HG03354 (cell line): ENCODE measurements around the gene FOXA3.
"Not testable (repeated sequence)": the region's sequence is repeated elsewhere in the genome, so short reads cannot be mapped to it uniquely, and the experiment has no call there.

Source experiments
- ATAC-seq: cut with Tn5 transposase; IDR thresholded peaks from one replicate; pipeline ENCODE4 v1.9.1; 2021; ENCODE audit warnings: mild to moderate bottlenecking; ENCODE audit not compliant: unreplicated experiment, poor library complexity, severe bottlenecking

Gene FOXA3

DNA sequence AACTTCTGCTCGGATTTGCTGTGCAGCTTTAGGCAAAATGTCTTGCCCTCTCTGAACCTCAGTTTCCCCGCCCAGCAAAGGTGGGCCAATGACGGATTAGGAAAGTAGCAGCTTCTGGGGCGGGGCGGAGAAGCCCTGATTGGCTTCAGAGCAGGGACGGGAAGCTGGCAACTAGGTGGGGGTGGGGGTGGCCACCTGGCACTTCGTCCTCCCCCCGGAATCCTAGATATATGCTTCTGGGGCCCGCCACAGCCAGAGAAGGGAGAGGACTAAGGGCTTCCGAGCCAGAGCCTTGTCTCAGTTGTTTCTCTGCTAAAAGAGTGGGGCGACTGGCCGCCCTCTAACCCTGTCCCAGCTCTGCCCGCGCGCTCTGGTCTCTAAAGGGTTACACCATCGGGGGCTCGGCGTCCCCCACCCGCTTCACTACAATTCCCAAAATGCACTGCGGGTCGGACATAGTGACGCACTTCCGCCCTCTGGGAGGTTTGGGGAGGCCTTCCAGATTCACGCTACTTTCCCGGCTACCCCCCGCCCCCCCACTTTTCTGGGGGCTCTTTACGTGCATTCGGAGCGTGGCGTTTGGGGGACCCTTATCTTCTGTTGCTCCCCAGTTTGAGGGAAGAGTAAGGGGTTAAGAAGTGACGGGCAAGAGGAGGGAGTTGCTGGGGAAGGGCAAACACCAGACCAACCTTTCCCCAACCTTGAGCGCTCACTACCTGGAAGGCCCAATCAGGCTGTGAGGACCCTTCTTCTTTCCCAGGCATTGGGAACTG, 22.5 kb downstream of the FOXA3 start:
- peak; percentile 43 for ATAC-seq

GRCh38 chr19:45887200-45887710, 23.1 kb downstream of the FOXA3 start:
- ATAC-seq = no peak

- ATAC-seq = no peak
These were observed 25.2 kb downstream of the FOXA3 start for GRCh38 chr19:45889210-45889885.

DNA sequence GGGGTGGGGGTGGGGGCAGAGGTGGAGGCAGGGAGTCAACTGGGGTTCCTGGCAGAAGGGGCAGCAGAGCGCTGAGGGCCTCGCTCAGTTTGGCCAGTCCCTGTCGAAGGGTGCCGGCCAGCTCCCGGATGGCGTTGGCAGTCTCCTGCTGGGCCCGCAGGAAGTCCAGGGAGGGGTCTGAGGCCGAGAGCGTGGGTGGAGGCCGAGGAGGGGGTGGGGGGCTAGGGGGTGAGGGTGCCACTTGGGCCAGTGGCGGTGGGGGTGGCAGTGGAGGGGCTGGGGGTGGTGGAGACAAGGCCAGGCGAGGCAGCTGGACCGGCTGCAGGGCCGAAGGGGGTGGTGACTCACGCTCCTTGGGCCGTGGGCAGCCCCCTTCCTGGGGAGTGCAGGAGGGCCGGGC, 26.8 kb downstream of the FOXA3 start:
- no peak for ATAC-seq

GRCh38 chr19:45895519-45895972, 31.4 kb downstream of the FOXA3 start:
- no peak for ATAC-seq

DNA sequence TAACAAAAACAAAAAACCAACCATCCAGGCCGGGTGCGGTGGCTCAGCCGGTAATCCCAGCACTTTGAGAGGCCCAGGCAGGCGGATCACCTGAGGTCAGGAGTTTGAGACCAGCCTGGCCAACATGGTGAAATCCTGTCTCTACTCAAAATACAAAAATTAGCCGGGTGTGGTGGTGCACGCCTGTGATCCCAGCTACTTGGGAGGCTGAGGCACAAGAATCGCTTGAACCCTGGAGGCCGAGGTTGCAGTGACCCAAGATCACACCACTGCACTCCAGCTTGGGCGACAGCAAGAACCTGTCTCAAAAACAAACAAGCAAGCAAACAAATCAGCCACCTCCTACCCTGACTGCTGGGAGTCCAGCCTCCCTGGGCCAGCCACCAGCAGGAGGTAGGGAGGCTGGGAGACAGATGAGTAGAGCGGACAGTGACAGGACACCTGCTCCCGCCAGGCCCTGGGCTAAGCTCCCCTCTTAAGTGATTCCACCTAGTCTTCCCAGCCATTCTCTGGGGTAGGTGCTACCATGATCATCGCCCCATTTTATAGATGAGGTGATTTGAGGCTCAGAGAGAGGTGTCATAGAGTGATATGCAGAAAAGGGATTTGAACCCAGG, 32.0 kb downstream of the FOXA3 start:
- ATAC-seq = not testable (repeated sequence)

- no peak for ATAC-seq
These were observed 33.2 kb downstream of the FOXA3 start for GRCh38 chr19:45897261-45897812.

DNA sequence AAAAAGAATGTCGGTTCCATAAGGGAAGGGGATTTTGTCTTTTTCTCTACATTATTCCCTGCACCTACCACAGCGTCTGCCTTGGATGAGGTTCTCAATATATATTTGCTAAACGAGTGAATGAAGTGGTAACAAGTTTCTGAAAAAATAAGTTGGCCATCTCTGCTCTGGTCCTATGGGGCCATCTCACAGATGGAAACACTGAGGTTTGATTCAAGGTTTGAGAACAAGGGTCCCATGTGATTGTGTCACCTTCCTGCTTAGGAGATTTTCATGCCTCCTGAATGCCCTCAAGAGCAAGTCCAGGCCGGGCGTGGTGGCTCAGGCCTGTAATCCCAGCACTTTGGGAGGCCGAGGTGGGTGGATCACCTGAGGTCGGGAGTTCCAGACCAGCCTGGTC, 35.1 kb downstream of the FOXA3 start:
- ATAC-seq = no peak

- ATAC-seq = no peak
These were observed 35.9 kb downstream of the FOXA3 start for GRCh38 chr19:45899919-45900589.

GRCh38 chr19:45900738-45901431, 36.8 kb downstream of the FOXA3 start:
- no peak for ATAC-seq

DNA sequence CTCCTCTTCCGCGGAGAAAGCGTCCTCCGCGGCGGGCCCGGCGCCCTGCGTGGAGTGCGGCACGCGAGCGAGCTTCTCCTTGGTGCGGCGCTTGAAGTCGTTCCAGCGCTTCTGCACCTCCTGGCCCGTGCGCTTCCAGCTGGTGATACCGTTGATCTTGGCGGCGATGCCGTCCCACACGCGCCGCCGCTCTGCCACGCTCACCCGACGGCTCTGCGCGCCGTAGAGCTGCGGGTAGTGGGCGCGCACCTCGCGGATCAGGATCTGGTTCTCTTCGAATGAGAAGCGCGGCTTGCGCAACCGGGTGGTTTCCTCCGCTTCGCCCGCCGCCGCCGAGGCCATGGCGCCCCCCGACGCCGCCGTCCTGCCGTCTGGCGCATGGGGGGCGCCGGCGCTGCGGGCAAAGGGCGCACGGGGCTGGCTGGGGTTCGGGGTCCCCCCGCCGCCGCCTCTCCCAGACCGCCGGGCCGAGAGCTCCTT, 37.3 kb downstream of the FOXA3 start:
- ATAC-seq = no peak

- ATAC-seq = no peak
These were observed 38.0 kb downstream of the FOXA3 start, which contains the start of gene MYPOP for GRCh38 chr19:45901912-45902650. Gene MYPOP, minus strand, starts transcription at chr19:45902613. Its CDS starts 840 bp downstream, at chr19:45901773.

- ATAC-seq = peak; percentile 89
These were observed 38.8 kb downstream of the FOXA3 start for GRCh38 chr19:45902651-45903625.

DNA sequence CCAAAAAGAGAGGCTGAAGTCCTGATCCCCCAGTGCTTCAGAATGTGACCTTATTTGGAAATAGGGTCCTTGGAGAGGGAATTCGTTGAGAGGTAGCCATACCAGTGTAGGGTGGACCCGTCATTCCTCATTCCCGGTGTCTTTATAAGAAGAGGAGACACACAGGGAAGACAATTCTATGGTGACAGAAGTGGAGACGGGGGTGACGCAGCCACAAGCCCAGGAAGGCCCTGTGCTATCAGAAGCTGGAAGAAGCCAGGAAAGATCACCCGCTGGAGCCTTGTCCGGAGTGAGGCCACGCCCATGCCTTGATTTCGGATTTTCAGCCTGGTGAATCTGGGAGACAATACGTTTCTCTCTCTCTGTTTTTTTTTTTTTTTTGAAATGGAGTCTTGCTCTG, 40.9 kb downstream of the FOXA3 start:
- no peak for ATAC-seq

- ATAC-seq = no peak
These were observed 42.1 kb downstream of the FOXA3 start for GRCh38 chr19:45906221-45906620.

- ATAC-seq = no peak
These were observed 44.8 kb downstream of the FOXA3 start for GRCh38 chr19:45908956-45909355.

- ATAC-seq = no peak
These were observed 47.2 kb downstream of the FOXA3 start for GRCh38 chr19:45911291-45911690.
